ENCODE data around the gene PCK1. TPM values are rescaled to one million over a fixed set of nuclear protein-coding genes. Genes with fewer than 3 reads are reported as not detected.

The PCK1 gene
- total and polyA plus RNA-seq, 2 donors (not counting 3 experiments of a cell fraction or from before 2014, with no cell fraction given) = not detected

- FAIRE-seq (no peak), DNase-seq (ENCODE audit: low read depth, low spot score) (no peak)
- Histone ChIP-seq H3K9me1 (replicated peaks; ENCODE audit: control insufficient read depth, extremely low read depth, insufficient read depth, low read length) (no peaks in the 10 kb centered on the region), H3K27me3 (ENCODE audit: control insufficient read depth in 2 of 2, insufficient read depth in 2 of 2, low read length in 2 of 2) (no peaks in the 10 kb centered on the region), H3K36me3 (ENCODE audit: control insufficient read depth in 2 of 2, extremely low read depth in 1 of 2, insufficient read depth in 2 of 2, low read length in 2 of 2) (no peaks in the 10 kb centered on the region), H3K27ac (ENCODE audit: insufficient read depth, low read depth, low read length) (no peak overlapping the region), H3K9me3 (replicated peaks; ENCODE audit: control insufficient read depth, insufficient read depth, low read length) (no peaks in the 10 kb centered on the region), H4K20me1 (replicated peaks; ENCODE audit: control insufficient read depth, extremely low read depth, insufficient read depth, low read length) (no peaks in the 10 kb centered on the region), H3K4me3 (replicated peaks in 1 of 3; ENCODE audit: insufficient read depth in 1 of 3, low read depth in 1 of 3, low read length in 3 of 3) (no peak overlapping the region), H3K4me1 (ENCODE audit: control insufficient read depth, extremely low read depth, insufficient read depth, low read length) (no peaks in the 10 kb centered on the region), H3K79me2 (ENCODE audit: control insufficient read depth, insufficient read depth, low read length) (no peaks in the 10 kb centered on the region), H3K9ac (replicated peaks; ENCODE audit: extremely low read depth, insufficient read depth, low read length) (no peak overlapping the region), H2AFZ (ENCODE audit: low read depth, low read length) (no peak overlapping the region), H3K4me2 (ENCODE audit: insufficient read depth, low read length) (no peak overlapping the region)
- dilution Hi-C loops (cut with MboI; ENCODE audit: extremely low pct_ligation_motif_present, low sequenced_read_pairs) (no loop called here), intact Hi-C loops (cut with micrococcal nuclease) (no loop called here)
- ChIA-PET CTCF (no interaction called here), POLR2A (no interaction called here)
- BruUV-seq (replicated peaks) = no TSS peak
- TF ChIP-seq POLR2A (IDR thresholded peaks at IDR 0.05; ENCODE audit: low read depth, low read length) (no peak), MYC (IDR thresholded peaks at IDR 0.05; ENCODE audit: low read depth, low read length) (no peak), EZH2 (IDR thresholded peaks at IDR 0.05; ENCODE audit: borderline replicate concordance, low read depth, low read length, severe bottlenecking) (no peak), FOS (IDR thresholded peaks at IDR 0.05; ENCODE audit: borderline replicate concordance, insufficient read depth, low read length) (no peak), GATA2 (IDR thresholded peaks at IDR 0.05; ENCODE audit: insufficient read depth, insufficient read length, low read depth, low read length) (no peak), CTCF (IDR thresholded peaks at IDR 0.05; ENCODE audit: extremely low read depth in 1 of 2, insufficient read depth in 1 of 2, low read depth in 1 of 2, low read length in 2 of 2) (no peak), POLR2AphosphoS5 (IDR thresholded peaks at IDR 0.05; ENCODE audit: insufficient read depth, low read depth, low read length) (no peak), JUN (IDR thresholded peaks at IDR 0.05; ENCODE audit: borderline replicate concordance, insufficient read depth, insufficient read length, low read depth) (no peak)
- TF ChIP-seq, protein P1, sequence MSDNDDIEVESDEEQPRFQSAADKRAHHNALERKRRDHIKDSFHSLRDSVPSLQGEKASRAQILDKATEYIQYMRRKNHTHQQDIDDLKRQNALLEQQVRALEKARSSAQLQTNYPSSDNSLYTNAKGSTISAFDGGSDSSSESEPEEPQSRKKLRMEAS (IDR thresholded peaks at IDR 0.05; ENCODE audit: insufficient read depth, insufficient read length) = no peak
These were observed 31.1 kb upstream of the PCK1 start for GRCh38 chr20:57529810-57530209.

All from endothelial cell of umbilical vein (primary cell).